HG03521 (cell line): ENCODE results near the gene GGCX.
A peak's percentile ranks its signal among the peaks of the same experiment; 100 is the strongest.
"Not testable (repeated sequence)": the region's sequence is repeated elsewhere in the genome, so short reads cannot be mapped to it uniquely, and the experiment has no call there.

Experiments used
- ATAC-seq: cut with Tn5 transposase; IDR thresholded peaks from one replicate; pipeline ENCODE4 v1.9.1; 2021; ENCODE audit warnings: mild to moderate bottlenecking, moderate library complexity; ENCODE audit not compliant: unreplicated experiment

GGCX gene

GRCh38 chr2:85577063-85577385 is 15.7 kb upstream of the GGCX start:
- ATAC-seq = no peak

DNA sequence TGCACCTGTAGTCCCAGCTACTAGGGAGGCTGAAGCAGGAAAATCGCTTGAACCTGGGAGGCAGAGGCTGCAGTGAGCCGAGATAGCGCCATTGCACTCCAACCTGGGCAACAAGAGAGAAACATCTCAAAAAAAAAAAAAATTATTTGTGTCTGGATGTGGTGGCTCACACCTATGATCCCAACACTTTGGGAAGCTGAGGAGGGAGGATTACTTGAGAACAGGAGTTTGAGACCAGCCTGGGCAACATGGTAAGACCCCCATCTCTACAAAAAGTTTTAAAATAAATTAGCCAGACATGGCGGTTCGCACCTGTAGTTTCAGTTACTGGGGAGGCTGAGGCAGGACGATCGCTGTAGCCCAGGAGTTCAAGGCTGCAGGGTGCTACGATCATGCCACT is 14.4 kb upstream of the GGCX start:
- ATAC-seq = no peak

DNA sequence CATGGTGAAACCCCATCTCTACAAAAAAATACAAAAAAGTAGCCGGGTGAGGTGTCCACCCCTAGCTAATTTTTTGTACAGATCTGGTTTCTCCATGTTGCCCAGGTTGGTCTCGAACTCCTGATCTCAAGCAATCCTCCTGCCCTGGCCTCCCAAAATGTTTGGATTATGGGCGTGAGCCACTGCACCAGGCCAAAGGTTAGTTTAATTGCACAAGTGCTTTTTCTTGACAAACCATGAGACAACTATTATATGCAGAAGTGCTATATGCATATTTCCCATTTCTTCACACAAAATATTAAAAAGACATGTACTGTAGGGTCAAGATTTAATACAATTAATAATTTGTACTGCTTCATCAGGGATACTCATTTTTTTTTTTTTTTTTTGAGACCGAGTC is 5.0 kb upstream of the GGCX start:
- no peak for ATAC-seq

DNA sequence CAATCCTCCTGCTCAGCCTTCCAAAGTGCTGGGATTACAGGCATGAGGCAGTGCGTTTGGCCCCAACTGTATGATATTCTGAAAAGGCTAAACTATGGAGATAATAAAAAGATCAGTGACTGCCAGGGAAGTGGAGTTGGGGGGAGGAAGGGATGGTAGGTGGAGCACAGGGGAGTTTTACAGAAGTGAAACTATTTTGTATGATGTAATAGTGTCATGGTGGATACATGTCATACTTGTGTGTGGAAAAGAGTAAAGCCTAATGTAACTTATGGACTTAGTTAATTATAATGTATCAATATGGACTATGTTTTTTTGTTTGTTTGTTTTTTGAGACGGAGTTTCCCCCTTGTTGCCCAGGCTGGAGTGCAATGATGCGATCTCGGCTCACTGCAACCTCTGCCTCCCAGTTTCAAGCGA is 2.9 kb upstream of the GGCX start:
- no peak for ATAC-seq

DNA sequence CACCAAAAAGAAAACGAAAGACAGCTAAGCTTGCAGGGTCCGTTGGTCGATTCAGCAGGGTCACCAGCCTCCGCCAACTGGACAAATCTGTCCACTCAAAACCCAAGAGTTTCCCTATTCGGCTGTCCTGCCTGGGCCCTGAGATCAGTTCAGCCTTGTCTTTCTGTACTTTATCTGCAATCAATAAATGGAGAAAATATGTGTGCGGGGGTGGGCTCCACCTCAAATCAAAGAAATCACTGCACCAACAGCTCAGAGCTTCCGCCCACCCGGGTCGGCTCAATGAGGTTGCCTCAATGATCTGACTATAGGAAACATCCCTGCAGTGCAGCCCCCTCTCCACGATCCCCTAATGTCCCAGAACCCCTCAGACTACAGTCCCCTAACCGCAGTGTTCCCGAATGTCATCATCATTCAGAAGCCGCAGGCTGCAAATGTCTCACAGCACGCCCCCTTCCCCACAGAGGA is 447 bp downstream of the GGCX start:
- peak; percentile 20 for ATAC-seq

- not testable (repeated sequence) for ATAC-seq
Measured at GRCh38 chr2:85560403-85560726, 928 bp downstream of the GGCX start.

DNA sequence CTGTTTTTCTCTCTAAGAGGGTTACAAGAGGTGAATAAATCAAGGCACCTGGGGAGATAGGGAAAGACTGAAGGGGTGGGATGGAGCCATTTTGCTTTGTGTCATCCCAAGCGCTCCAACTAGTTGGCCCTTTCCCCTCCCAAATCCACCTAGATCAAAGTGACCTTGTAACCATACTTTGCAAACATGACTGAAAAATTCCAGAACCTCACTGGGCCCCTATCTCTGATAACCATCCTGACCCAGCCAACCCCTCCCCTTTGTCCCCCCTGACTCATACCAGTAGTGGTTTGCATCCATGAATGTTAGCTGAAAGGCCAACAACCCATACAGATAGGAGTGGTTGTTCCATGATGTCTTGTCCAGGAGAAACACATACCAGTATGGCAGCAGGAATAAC is 3.1 kb downstream of the GGCX start:
- no peak for ATAC-seq

- ATAC-seq = no peak
Measured at GRCh38 chr2:85557130-85557529, 4.2 kb downstream of the GGCX start.

GRCh38 chr2:85554980-85555612 is 6.2 kb downstream of the GGCX start:
- ATAC-seq = no peak

DNA sequence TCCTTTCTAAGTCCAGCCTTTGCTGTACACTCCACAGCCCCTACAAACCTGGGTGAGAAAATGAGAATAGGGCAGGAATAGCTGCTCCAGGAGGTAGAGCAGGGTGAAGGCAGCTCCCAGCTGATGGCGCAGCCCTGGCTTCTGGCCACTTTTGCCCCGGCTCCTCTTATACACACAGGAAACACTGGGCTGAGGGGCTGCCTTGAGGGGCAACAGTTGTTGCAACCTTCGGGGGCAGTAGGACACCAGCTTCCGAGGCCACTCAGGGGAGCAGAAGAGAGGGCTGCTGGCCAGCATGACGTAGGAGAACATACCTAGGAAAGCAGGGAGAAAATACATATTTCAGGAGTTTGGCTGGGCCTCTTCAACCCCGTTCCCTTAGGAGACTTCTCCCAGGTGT is 8.1 kb downstream of the GGCX start:
- no peak for ATAC-seq

DNA sequence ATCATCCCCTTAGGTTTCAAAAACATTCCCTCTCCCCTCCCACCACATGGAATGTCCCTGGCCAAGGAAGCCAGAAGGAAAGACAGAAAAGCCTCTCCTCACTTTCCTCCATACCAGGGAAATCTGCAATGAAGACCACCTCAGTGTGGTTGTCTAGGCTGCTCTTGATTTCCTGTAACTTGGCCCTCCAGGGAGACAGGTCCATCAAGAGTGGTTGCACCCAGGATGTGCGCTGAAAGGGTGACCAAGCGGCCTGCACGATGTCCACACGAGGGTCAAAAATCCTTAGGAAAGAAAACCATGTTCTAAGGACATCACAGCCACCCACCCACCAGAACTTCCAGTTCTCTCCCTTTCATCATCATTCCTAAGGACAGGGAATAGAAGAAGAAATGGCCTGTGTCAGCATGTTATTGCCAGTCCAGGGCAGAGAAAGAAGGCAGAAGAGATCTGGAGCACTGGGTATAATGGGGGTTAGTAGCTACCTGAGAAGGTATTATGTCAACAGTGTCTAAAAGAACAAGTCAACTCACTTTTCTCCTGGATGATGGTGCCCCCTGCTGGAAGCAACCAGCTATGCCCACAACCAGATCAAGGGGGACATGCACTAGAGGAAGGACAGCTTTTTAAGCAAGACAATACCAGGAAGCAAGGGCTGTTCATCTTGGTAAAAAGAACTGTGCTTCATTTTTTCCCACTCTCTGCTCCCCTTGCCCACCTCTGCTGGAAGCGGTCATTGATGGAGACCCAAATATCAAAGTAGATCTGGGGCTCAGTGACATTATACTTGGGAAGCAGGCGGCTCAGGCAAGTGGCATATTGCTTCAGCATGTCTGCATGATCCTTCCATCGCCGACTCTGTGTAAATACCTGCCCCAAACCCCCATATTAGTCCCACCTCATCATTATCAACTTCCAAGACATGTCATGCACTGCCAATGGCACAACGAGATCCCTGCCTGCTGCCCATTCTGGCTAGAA is 9.3 kb downstream of the GGCX start:
- ATAC-seq = peak; percentile 55

GRCh38 chr2:85550486-85550885 is 10.8 kb downstream of the GGCX start:
- no peak for ATAC-seq

GRCh38 chr2:85549826-85550225 is 11.5 kb downstream of the GGCX start:
- no peak for ATAC-seq

GRCh38 chr2:85549095-85549494 is 12.2 kb downstream of the GGCX start:
- ATAC-seq = no peak

GRCh38 chr2:85548608-85548900 is 12.7 kb downstream of the GGCX start:
- ATAC-seq = no peak

DNA sequence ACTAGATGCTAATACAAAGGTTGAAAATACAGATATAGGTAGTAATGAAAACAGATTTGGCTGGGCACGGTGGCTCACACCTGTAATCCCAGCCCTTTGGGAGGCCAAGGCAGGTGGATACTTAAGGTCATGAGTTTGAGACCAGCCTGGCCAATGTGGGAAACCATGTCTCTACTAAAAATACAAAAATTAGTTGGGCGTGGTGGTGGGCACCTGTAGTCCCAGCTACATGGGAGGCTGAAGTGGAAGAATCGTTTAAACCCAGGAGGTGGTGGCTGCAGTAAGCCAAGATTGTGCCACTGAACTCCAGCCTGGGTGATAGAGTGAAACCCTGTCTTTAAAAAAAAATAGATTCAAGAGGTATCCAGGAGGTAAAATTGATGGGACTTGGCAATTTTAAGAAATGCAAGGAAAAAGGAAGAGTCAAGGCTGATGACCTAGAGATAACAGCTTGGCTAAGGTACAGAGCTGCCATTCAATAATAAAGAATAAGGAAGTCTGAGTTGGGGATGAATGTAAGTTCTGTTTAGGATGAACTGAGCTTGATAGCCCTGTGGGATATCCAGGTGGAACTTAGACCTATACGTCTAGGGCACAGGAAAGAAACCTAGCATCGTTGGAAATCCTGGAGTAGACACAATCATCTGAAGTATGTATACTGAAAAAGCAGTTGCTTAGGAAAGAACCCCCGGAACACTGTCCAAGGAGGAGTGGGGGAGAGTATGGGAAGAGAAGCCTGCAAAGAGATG is 13.3 kb downstream of the GGCX start:
- ATAC-seq = no peak

DNA sequence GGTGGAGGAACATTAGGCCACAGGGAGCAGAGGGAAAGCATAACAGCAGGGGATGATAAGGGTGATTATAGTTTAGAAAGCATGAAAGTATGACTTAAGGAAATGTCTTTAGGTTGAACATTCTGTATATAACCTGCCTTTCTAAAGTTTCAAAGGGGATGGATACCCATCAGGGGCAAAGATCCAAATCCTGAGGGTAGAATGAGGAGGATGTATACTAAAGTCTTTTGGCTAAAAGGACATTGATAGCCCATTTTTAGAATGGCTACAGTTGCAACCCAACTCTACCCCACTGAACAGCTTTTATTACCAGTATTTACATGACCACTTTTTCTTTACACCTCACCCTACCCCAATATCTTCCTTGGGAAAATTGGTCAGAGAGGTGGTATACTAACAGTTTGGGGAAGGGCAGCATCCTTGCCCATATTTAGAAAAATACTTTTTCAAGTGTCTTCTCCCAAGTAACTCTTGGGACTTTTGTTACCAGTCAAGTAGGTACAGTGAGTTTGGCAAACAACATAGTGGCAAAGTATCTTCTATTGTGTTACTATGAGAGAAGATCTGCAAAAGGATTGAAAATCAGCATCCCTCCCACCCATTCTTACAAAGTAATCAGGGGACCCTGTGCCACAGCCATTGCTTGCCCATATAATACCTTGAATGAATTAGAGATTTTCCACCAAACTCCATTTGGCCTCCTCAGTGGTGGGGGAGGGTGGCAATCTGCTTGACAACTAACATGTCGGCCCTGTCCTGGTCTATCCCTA is 14.0 kb downstream of the GGCX start:
- ATAC-seq = no peak

- ATAC-seq = no peak
Measured at GRCh38 chr2:85545780-85546240, 15.5 kb downstream of the GGCX start.

DNA sequence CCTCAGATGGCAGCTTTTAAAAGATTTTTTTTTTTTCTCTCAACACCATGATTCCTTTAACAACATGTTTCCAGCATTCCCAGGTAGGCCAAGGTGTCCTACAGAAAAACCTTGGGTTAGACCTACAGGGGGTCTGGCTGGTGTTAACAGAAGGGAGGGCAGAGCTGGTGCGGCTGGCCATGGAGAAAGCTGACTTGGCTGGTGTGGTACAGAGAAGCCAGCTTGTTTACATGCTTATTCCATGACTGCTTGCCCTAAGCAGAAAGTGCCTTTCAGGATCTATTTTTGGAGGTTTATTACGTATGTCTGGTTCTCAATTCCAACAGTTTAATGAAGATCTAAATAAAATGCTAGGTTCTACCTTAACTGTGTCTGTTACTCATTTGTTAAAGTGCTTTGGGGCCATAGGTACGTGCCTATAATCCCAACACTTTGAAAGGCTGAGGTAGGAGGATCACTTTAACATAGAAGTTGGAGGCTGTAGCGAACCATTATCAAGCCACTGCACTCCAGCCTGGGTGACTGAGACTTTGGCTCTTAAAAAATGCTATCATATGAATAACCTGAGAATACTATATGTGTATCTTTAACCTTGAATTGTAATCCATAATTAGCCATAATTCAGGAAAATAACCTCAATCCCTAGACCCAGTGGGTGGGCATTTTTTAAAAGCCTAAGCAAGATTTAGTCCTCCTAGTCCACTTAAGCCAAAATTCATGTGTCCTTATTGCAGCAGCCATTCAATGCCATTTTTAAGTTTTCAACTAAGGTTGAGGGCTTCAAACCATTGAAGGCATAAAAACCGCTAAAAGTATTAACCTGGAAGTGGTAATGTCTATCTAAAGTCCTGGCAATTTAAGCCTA is 16.1 kb downstream of the GGCX start:
- not testable (repeated sequence) for ATAC-seq

DNA sequence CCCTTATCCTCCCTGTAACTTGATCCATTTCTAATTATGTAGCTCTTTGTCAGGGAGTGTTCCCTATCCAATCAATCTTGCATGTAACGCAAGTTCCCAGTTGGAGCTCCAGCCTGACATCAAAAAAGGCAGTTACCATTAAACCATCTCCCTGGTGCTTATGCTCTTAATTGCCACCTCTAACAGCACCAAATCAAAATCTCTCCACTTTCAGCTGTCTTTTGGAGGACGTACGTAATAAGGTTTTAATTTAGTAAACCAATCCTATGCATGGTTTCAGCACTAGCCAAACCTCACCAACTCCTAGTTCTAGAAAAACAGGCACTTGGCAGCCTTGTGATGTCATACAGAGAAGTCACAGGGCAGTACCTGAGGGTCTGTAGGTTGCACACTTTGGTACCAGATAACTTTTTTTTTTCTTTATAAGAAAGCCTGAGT is 17.0 kb downstream of the GGCX start:
- not testable (repeated sequence) for ATAC-seq
